ENCODE data around the gene PRADC1.
"Not testable (repeated sequence)": the region's sequence is repeated elsewhere in the genome, so short reads cannot be mapped to it uniquely, and the experiment has no call there.

The PRADC1 gene

DNA sequence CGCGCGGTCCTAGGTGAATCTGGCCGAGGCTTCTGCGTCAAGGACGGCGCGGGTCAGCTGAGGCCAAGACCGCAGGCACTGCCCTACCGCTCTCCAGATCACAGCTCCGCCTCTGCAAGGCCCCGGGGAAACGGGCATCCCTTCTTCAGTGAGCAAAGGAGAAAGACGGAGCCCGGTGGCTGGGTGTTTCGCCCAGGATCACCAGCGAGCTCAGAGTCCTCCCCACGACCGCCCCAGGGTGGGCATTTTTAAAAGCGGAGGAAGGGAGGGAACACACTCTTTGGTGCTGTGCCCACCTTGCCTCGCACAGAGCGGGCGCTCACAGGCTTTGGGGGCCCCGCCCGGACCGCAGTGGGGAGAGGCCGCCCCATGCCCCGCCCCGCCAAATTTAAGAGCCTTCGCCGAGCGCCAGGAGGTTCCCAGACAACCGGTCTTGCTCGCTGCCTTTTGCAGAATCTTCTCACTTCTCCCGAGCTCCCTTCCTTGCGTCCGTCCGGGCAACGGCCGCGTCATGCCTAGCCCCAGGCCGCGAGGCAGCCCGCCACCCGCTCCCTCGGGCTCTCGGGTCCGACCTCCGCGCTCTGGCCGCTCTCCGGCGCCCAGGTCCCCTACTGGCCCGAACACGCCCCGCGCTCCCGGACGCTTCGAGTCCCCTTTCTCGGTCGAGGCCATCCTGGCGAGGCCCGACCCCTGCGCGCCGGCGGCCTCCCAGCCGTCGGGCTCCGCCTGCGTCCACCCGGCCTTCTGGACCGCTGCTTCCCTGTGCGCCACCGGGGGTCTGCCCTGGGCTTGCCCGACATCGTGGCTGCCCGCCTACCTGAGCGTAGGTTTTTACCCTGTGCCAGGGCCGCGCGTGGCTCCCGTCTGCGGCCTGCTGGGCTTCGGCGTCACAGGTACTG lies 30.6 kb downstream of the PRADC1 start, which contains the start of gene NOTO:
TSS of gene NOTO (plus strand) at position 419 of the 899 bp plus-strand sequence. CDS start at position 512, 93 bp downstream.
- DNase-seq (ENCODE audit: low read depth in 3 of 3) = no peak

DNA sequence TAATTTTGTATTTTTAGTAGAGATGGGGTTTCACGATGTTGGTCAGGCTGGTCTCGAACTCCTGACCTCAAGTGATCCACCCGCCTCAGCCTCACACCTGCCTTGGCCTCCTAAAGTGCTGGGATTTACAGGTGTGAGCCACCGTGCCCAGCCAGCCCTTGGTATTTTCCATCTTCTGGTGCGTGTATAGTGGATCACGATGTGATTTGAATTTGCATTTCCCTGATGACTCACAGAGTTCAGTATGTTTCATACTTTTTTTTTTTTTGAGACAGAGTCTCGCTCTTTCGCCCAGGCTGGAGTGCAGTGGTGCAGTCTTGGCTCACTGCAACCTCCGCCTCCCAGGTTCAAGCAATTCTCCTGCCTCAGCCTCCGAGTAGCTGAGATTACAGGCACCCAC lies 32.8 kb downstream of the PRADC1 start:
- DNase-seq (ENCODE audit: low read depth in 3 of 3) = not testable (repeated sequence)

DNA sequence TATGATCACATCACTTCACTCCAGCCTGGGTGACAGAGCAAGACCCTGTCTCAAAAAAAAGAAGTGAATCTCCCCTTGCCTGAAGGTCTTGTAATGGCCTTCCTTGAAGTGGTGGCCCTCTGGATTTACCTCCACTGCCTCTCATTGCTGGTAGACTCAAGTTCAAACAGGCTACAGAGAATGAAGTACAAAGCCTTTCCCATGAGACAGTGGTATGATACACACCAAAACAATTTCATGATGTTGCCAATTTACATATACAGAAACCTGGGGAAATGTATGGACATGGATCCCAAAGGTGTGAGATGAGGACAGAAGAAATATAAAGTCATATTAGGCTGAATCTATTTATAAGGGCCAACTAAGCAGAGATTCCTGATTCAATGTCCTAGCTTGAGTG lies 35.5 kb downstream of the PRADC1 start:
- DNase-seq (ENCODE audit: low read depth in 3 of 3) = no peak

DNA sequence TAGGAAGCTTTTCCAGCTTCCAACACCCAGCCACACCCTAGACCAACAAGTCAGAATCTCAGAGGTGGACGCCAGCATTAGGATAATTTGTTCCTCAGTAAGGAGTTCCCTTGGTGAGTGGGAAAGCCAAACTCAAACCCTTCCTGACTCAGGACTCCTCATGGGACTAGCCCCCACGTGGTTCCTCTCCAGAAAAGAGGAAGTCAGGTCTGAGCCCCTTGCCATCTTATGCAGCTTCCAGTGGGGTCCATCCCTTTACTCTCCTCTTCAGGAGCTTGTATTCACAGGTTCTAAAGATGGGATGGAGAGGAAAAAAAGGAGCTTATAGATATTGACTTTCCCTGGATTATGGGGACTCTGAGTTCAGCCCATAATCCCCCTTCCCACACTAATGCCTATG lies 45.5 kb downstream of the PRADC1 start:
- no peak for DNase-seq (ENCODE audit: low read depth in 3 of 3)

DNA sequence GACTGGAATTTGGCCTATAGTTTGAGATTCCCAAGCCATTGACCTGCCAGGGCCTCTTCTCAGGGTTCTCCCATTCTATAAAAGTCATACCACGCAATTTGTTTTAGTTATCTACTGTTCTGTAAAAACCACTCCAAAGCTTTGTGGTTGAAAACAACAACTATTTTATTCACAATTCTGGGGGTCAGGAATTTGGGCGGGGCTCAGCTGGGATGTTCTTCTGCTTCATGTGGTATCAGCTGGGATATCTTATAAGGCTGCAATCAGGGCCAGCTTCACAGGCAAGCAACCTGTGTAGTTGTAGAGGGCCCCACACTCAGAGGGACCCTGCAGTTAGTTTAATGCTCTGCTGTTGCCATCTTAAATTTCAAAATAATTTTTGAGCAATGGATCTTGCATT lies 47.1 kb downstream of the PRADC1 start:
- DNase-seq (ENCODE audit: low read depth in 3 of 3) = no peak

Measured in stimulated activated CD4-positive, alpha-beta T cell treated with anti-CD3 and anti-CD28 coated beads, TNF-alpha, amount 100 ng/mL, for 48 hours (primary cell).